LNCaP clone FGC (cell line): ENCODE data around the gene ZFYVE9.
"Not testable (repeated sequence)": the region's sequence is repeated elsewhere in the genome, so short reads cannot be mapped to it uniquely, and the experiment has no call there.

Experiments
- DNase-seq: peaks from one replicate; pipeline ENCODE4 v3.0.0-alpha.2; 2011; ENCODE audit warnings: low read depth
- H3K4me3 ChIP-seq: 2 replicates; pipeline ENCODE4 v1.5.1; 2011; ENCODE audit warnings: mild to moderate bottlenecking, low read depth, low read length, control low read depth
- TF ChIP-seq, protein P1 (sequence below): IDR thresholded peaks from 2 replicates; pipeline ENCODE4 v1.5.1; 2012; ENCODE audit warnings: mild to moderate bottlenecking; ENCODE audit not compliant: control insufficient read depth, insufficient read depth; ENCODE audit errors: extremely low read depth

The ZFYVE9 gene

DNA sequence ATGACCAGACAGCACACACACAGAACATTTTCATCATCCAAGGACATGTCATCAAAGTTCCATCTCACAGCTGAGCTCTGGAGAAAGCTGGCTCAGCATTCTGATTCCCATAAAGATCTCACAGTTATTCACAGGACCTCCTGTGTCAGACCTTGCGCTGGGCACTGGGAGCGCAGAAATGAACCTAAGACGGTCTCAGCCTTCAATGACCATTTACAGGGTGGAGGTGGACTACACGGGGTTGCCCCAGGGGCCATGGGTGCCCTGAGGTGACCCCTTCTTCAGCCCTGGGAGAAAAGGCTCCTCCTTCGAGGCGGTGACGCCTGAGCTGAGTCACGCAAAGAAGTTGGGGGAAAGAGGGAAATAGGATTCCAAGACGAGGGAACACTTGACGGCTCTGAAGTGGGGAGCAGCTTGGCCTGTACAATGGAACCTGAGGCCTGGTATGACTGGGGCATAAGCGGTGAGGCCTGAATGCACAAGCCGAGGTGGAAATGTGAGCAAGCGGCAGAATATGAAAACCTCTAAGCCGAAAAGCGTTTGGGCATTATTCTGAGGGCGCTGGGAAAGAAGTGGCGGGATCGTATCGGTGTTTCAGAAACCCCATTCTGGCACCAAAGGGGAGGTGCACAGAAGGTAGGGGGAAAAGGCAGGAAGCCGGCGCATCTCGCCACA, 223.3 kb downstream of the ZFYVE9 start:
- DNase-seq, result peak; percentile 17
- TF ChIP-seq, protein P1, sequence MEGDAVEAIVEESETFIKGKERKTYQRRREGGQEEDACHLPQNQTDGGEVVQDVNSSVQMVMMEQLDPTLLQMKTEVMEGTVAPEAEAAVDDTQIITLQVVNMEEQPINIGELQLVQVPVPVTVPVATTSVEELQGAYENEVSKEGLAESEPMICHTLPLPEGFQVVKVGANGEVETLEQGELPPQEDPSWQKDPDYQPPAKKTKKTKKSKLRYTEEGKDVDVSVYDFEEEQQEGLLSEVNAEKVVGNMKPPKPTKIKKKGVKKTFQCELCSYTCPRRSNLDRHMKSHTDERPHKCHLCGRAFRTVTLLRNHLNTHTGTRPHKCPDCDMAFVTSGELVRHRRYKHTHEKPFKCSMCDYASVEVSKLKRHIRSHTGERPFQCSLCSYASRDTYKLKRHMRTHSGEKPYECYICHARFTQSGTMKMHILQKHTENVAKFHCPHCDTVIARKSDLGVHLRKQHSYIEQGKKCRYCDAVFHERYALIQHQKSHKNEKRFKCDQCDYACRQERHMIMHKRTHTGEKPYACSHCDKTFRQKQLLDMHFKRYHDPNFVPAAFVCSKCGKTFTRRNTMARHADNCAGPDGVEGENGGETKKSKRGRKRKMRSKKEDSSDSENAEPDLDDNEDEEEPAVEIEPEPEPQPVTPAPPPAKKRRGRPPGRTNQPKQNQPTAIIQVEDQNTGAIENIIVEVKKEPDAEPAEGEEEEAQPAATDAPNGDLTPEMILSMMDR, result no peak
- peak overlapping the region; percentile 78 for H3K4me3 ChIP-seq

DNA sequence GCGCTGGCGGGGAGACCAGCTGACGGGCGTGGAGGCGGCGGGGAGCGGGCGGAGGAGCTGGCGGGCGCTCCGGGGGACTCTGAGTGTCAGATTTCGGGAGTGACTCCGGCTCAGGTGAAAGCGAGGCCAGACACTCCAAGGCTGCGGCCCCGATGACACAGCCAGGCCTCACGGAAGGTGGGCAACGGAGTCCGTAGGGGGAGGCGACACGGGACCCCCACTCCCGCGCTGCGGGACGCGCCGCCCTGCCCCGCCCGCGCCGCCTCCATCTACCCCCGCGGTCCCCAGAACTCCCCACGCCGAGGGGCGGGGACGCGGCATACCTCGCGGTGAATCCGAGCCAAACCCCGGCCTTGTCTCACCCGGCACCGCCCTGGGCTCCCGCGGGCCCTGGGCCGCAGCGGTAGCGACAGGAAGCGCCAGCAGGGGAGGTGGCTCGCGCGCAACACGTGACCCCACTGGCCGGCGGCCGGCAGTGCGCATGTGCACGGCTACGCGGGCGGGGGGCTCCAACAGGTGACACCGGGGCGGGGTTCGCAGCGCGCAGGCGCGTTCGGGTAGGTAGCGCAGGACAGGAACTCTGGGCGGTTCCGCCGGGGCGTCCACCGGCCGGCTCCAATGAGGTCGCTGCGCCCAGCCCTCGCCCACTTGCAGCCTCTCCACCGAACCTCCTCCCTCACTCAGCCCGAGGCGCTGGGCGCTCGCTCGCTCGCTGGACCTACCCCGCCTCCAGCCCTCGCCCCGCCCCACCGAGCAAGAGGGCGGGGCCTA, 224.0 kb downstream of the ZFYVE9 start, which contains the start of gene CC2D1B:
CC2D1B (minus strand) TSS at position 460 of the 771 bp plus-strand sequence. CDS start 1,585 bp downstream, outside the sequence.
- TF ChIP-seq, protein P1, result no peak
- peak within 1 kb of the TSS; percentile 78 for H3K4me3 ChIP-seq
- DNase-seq, result peak; percentile 97

DNA sequence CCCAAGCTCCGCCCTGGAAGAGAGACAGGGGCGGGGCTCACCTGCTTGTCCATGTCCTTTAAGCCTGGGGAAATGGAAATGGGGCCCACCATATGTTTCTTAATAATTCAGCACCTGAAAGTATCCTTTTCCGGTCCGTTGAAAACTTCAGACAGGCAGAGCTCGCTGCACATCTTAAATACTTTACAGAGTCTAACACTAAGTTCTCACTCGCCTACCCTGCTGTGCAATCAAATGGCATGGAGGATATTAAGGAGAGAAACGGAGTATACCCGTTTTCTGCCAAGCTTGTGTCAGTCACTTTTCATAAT, 224.6 kb downstream of the ZFYVE9 start:
- no peak for DNase-seq
- H3K4me3 ChIP-seq, result peak overlapping the region; percentile 78
- TF ChIP-seq, protein P1, result no peak

GRCh38 chr1:52367272-52367671, 225.4 kb downstream of the ZFYVE9 start:
- no peak overlapping the region for H3K4me3 ChIP-seq
- DNase-seq, result no peak
- TF ChIP-seq, protein P1, result no peak

GRCh38 chr1:52368383-52369172, 226.7 kb downstream of the ZFYVE9 start:
- DNase-seq, result peak; percentile 13
- H3K4me3 ChIP-seq, result peak overlapping the region; percentile 51
- TF ChIP-seq, protein P1, result peak; percentile 42

GRCh38 chr1:52369851-52370250, 228.0 kb downstream of the ZFYVE9 start:
- DNase-seq, H3K4me3 ChIP-seq: not testable (repeated sequence)

- no peak for DNase-seq
- TF ChIP-seq, protein P1, result no peak
- no peak overlapping the region for H3K4me3 ChIP-seq
Observed at GRCh38 chr1:52385376-52385775, 243.5 kb downstream of the ZFYVE9 start.
